Measurements from ENCODE around the gene UMODL1.

UMODL1 gene

GRCh38 chr21:42071146-42071737 is at the start of gene UMODL1:
Gene UMODL1 (plus strand): TSS chr21:42071317. CDS start chr21:42071317, 0 bp downstream.
- no peak for DNase-seq (ENCODE audit: low read depth)
- TF ChIP-seq CTCF (conservative IDR thresholded peaks at IDR 0.05; ENCODE audit: low read depth, low read length): no peak

GRCh38 chr21:42021371-42022090 is 49.6 kb upstream of the UMODL1 start:
- no peak overlapping the region for H3K4me3 ChIP-seq (ENCODE audit: low read length)
- TF ChIP-seq CTCF (conservative IDR thresholded peaks at IDR 0.05; ENCODE audit: low read depth, low read length): no peak
- no peak for DNase-seq (ENCODE audit: low read depth)

More at GRCh38 chr21:42071146-42071737, at the start of gene UMODL1:
- H3K4me3 ChIP-seq (ENCODE audit: low read length): no peak within 1 kb of the TSS

- DNase-seq (ENCODE audit: low read depth): no peak
- no peak for TF ChIP-seq CTCF (conservative IDR thresholded peaks at IDR 0.05; ENCODE audit: low read depth, low read length)
- no peak overlapping the region for H3K4me3 ChIP-seq (ENCODE audit: low read length)
Observed at GRCh38 chr21:42022091-42022430, 49.1 kb upstream of the UMODL1 start.

- no peak overlapping the region for H3K4me3 ChIP-seq (ENCODE audit: low read length)
- no peak for TF ChIP-seq CTCF (conservative IDR thresholded peaks at IDR 0.05; ENCODE audit: low read depth, low read length)
- DNase-seq (ENCODE audit: low read depth): no peak
Observed at GRCh38 chr21:42022906-42023305, 48.2 kb upstream of the UMODL1 start.

- DNase-seq (ENCODE audit: low read depth): no peak
- no peak overlapping the region for H3K4me3 ChIP-seq (ENCODE audit: low read length)
- no peak for TF ChIP-seq CTCF (conservative IDR thresholded peaks at IDR 0.05; ENCODE audit: low read depth, low read length)
Observed at GRCh38 chr21:42025376-42026081, 45.6 kb upstream of the UMODL1 start.

GRCh38 chr21:42026082-42026435 is 45.1 kb upstream of the UMODL1 start:
- no peak for TF ChIP-seq CTCF (conservative IDR thresholded peaks at IDR 0.05; ENCODE audit: low read depth, low read length)
- H3K4me3 ChIP-seq (ENCODE audit: low read length): no peak overlapping the region
- DNase-seq (ENCODE audit: low read depth): no peak
